Activated T-helper 2 cell treated with anti-CD3 and anti-CD28 coated beads, Interferon-gamma antibody, Interleukin-2, Interleukin-4, amounts not matched to agents 10 μg/mL and 5 μg/mL and 100 μg/mL, durations not matched to agents 14 hours and 24 hours and 36 hours (primary cell): Measurements from ENCODE around the gene DCAF8L1. TPM values are rescaled to one million over a fixed set of nuclear protein-coding genes. Genes with fewer than 3 reads are reported as not detected.
"Not testable (repeated sequence)": the region's sequence is repeated elsewhere in the genome, so short reads cannot be mapped to it uniquely, and the experiment has no call there.

Experiments used
- DNase-seq: peaks from one replicate; pipeline ENCODE4 v3.0.0; 2021; ENCODE audit warnings: low spot score
- H3K27ac Mint-ChIP-seq: one replicate; pipeline ENCODE4 v1.8.0; 2021; ENCODE audit warnings: mixed read lengths
- H3K27me3 Mint-ChIP-seq: one replicate; pipeline ENCODE4 v1.8.0; 2021; ENCODE audit warnings: low read depth, mixed read lengths
- H3K36me3 Mint-ChIP-seq: one replicate; pipeline ENCODE4 v1.8.0; 2021; ENCODE audit warnings: low read depth, mixed read lengths
- H3K4me1 Mint-ChIP-seq: one replicate; pipeline ENCODE4 v1.8.0; 2021; ENCODE audit warnings: low read depth, mixed read lengths
- H3K4me3 Mint-ChIP-seq: one replicate; pipeline ENCODE4 v1.8.0; 2021; ENCODE audit warnings: low read depth, mild to moderate bottlenecking, moderate library complexity, mixed read lengths
- H3K9me3 Mint-ChIP-seq: one replicate; pipeline ENCODE4 v1.8.0; 2021; ENCODE audit warnings: mixed read lengths
- intact Hi-C: fragments of 100-400 bp; cut with micrococcal nuclease; formaldehyde crosslinking; loops from one replicate; pipeline ENCODE4 v1.15.1; 2023
- total RNA-seq: library from RNA; stranded (reverse); gene quantifications from 2 replicates; pipeline ENCODE4 v1.2.3, GENCODE V29; 2022

DCAF8L1 gene
- total RNA-seq, 1 donor from 2014 or later, result not detected

DNA sequence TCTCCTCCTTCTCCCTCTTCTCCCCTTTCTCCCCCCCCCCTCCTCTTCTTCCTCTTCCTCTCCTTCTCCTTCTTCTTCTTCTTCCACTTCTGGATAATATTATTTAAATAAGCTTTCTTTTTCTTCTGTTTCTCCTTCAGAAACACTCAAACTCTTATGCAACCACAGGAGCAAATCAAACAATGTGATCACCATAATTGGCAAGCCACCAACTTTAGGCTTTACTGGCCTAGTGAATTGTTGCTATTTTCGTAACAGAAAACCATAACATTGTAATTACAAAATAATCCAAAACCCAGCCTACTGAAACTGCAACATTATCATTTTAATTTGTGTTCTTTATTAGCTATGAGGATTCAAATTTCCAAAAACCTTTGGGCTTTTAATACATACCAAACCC, 14.3 kb downstream of the DCAF8L1 start:
- intact Hi-C loops, result no loop called here
- Mint-ChIP-seq H3K4me1 (no peaks in the 10 kb centered on the region), H3K27ac (no peak overlapping the region), H3K4me3 (no peak overlapping the region), H3K9me3 (peaks cover 10% of the 10 kb centered on the region), H3K27me3 (no peaks in the 10 kb centered on the region), H3K36me3 (no peaks in the 10 kb centered on the region)
- no peak for DNase-seq

DNA sequence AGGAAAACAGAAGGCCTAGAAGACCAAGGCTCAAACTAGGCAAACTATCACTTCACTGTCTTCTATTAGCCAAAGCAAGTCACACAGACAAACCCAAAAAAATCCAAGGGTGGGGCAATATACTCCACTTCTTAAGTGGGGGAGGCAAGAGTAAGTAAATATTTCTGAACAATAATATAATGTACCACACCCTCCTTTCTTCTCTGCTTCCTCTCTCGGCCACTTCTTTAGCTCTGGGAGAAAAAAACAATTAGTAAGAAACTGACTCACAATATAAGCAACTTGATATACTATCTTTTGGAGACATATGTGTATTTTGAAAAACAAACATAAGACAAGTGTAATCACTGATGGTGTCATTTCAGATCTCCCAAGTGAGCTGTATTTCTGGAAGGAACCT, 14.8 kb downstream of the DCAF8L1 start:
- Mint-ChIP-seq H3K27me3 (no peaks in the 10 kb centered on the region), H3K36me3 (no peaks in the 10 kb centered on the region), H3K27ac (no peak overlapping the region)

GRCh38 chrX:27965348-27965747, 15.9 kb downstream of the DCAF8L1 start:
- DNase-seq, H3K27ac Mint-ChIP-seq, H3K4me3 Mint-ChIP-seq, H3K36me3 Mint-ChIP-seq, H3K27me3 Mint-ChIP-seq, intact Hi-C loops, H3K4me1 Mint-ChIP-seq: not testable (repeated sequence)
- H3K9me3 Mint-ChIP-seq, result peaks cover 17% of the 10 kb centered on the region

More for the DNA sequence above, 14.8 kb downstream of the DCAF8L1 start:
- Mint-ChIP-seq H3K4me3 (no peak overlapping the region), H3K4me1 (no peaks in the 10 kb centered on the region), H3K9me3 (peaks cover 10% of the 10 kb centered on the region)
- intact Hi-C loops, result no loop called here
- no peak for DNase-seq

DNA sequence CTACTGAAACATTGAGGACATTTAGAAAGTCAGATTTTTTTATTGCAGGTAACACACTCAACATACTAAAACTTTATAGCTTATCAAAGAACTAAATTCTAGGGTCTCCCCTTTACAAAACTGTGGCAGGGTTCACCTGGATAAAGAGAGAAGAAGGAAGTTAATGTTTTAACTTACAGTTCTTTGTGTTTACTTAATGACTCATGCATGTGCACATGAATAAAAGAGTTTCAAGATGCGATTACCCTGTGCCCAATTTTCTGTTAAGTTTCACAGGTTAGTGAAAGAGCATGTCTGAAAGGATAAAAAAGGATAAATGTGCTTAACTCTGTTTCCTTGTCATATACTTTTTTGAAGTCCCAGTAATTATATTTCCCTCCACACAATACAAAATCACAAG, 16.8 kb downstream of the DCAF8L1 start:
- no peaks in the 10 kb centered on the region for H3K4me1 Mint-ChIP-seq
- DNase-seq, result no peak
- H3K4me3 Mint-ChIP-seq, result no peak overlapping the region
- peaks cover 17% of the 10 kb centered on the region for H3K9me3 Mint-ChIP-seq
- no peaks in the 10 kb centered on the region for H3K36me3 Mint-ChIP-seq
- H3K27me3 Mint-ChIP-seq, result no peaks in the 10 kb centered on the region
- intact Hi-C loops, result no loop called here
- H3K27ac Mint-ChIP-seq, result no peak overlapping the region

- DNase-seq, H3K4me1 Mint-ChIP-seq, H3K27ac Mint-ChIP-seq, H3K27me3 Mint-ChIP-seq, intact Hi-C loops, H3K36me3 Mint-ChIP-seq, H3K4me3 Mint-ChIP-seq: not testable (repeated sequence)
- peaks cover 13% of the 10 kb centered on the region for H3K9me3 Mint-ChIP-seq
Observed at GRCh38 chrX:27960410-27960809, 20.8 kb downstream of the DCAF8L1 start.

DNA sequence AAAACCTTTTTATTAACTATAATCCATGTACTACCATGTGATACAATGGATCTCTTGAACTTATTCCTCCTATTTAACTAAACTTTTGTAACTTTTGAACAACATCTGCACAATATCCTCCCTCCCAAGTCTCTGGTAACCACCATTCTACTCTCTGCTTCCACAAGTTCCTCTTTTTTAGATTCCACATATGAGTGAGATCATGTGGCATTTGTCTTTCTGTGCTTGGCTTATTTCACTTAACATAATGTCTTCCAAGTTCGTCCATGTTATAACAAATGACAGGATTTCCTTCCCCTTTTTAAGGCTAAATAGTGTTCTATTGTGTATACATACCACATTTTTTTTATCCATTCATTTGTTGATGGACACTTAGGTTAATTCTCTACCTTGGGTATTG, 28.1 kb downstream of the DCAF8L1 start:
- H3K27me3 Mint-ChIP-seq, result no peaks in the 10 kb centered on the region
- no peak for DNase-seq
- H3K4me1 Mint-ChIP-seq, result no peaks in the 10 kb centered on the region
- no peak overlapping the region for H3K27ac Mint-ChIP-seq
- intact Hi-C loops, result no loop called here
- H3K4me3 Mint-ChIP-seq, result no peak overlapping the region
- peaks cover 16% of the 10 kb centered on the region for H3K9me3 Mint-ChIP-seq
- H3K36me3 Mint-ChIP-seq, result no peaks in the 10 kb centered on the region

GRCh38 chrX:27933361-27933760, 47.9 kb downstream of the DCAF8L1 start:
- intact Hi-C loops, result no loop called here
- Mint-ChIP-seq H3K36me3 (no peaks in the 10 kb centered on the region), H3K27ac (no peak overlapping the region), H3K27me3 (no peaks in the 10 kb centered on the region), H3K9me3 (peaks cover 2% of the 10 kb centered on the region), H3K4me1 (no peaks in the 10 kb centered on the region), H3K4me3 (no peak overlapping the region)
- no peak for DNase-seq

Other genes with a start within 250 kb of the DCAF8L1 start
- not detected in 2 replicates for gene MAGEB10, start 173.5 kb downstream of the DCAF8L1 start, total RNA-seq